ENCODE data around the gene CYP51A1.
"Not testable (repeated sequence)": the region's sequence is repeated elsewhere in the genome, so short reads cannot be mapped to it uniquely, and the experiment has no call there.

Gene CYP51A1

GRCh38 chr7:92119213-92119759 is 15.0 kb downstream of the CYP51A1 start:
- no peak overlapping the region for H3K4me3 ChIP-seq (ENCODE audit: low read depth, low read length)
- no peak for TF ChIP-seq CTCF (IDR thresholded peaks at IDR 0.05; ENCODE audit: low read depth, low read length, missing control alignments)
- DNase-seq (ENCODE audit: low read depth): no peak

- DNase-seq (ENCODE audit: low read depth): no peak
- H3K4me3 ChIP-seq (ENCODE audit: low read depth, low read length): no peak overlapping the region
- TF ChIP-seq CTCF (IDR thresholded peaks at IDR 0.05; ENCODE audit: low read depth, low read length, missing control alignments): no peak
Observed at GRCh38 chr7:92116949-92117348, 17.3 kb downstream of the CYP51A1 start.

- H3K4me3 ChIP-seq (ENCODE audit: low read depth, low read length): no peak overlapping the region
- TF ChIP-seq CTCF (IDR thresholded peaks at IDR 0.05; ENCODE audit: low read depth, low read length, missing control alignments): no peak
- no peak for DNase-seq (ENCODE audit: low read depth)
Observed at GRCh38 chr7:92115821-92116220, 18.5 kb downstream of the CYP51A1 start.

- no peak overlapping the region for H3K4me3 ChIP-seq (ENCODE audit: low read depth, low read length)
- no peak for DNase-seq (ENCODE audit: low read depth)
- no peak for TF ChIP-seq CTCF (IDR thresholded peaks at IDR 0.05; ENCODE audit: low read depth, low read length, missing control alignments)
Observed at GRCh38 chr7:92110857-92111256, 23.4 kb downstream of the CYP51A1 start.

- H3K4me3 ChIP-seq (ENCODE audit: low read depth, low read length): no peak overlapping the region
- no peak for DNase-seq (ENCODE audit: low read depth)
- no peak for TF ChIP-seq CTCF (IDR thresholded peaks at IDR 0.05; ENCODE audit: low read depth, low read length, missing control alignments)
Observed at GRCh38 chr7:92108821-92109220, 25.5 kb downstream of the CYP51A1 start.

GRCh38 chr7:92102862-92103261 is 31.4 kb downstream of the CYP51A1 start:
- DNase-seq (ENCODE audit: low read depth); H3K4me3 ChIP-seq (ENCODE audit: low read depth, low read length): not testable (repeated sequence)

- DNase-seq (ENCODE audit: low read depth): no peak
- no peak overlapping the region for H3K4me3 ChIP-seq (ENCODE audit: low read depth, low read length)
- no peak for TF ChIP-seq CTCF (IDR thresholded peaks at IDR 0.05; ENCODE audit: low read depth, low read length, missing control alignments)
Observed at GRCh38 chr7:92100534-92100933, 33.7 kb downstream of the CYP51A1 start.
